ENCODE results near the gene SHCBP1. TPM values are rescaled to one million over a fixed set of nuclear protein-coding genes. Genes with fewer than 3 reads are reported as not detected.

SHCBP1 gene
- total RNA-seq, 1 experiment from 2014 or later, result 25.8 TPM

GRCh38 chr16:46614006-46614405 is 7.2 kb downstream of the SHCBP1 start:
- H3K27ac ChIP-seq (ENCODE audit: low read length), result no peak overlapping the region
- no peak overlapping the region for H3K4me3 ChIP-seq (ENCODE audit: low read length)
- no peak overlapping the region for H2AFZ ChIP-seq (ENCODE audit: low read length)
- no peak overlapping the region for H3K4me2 ChIP-seq (ENCODE audit: low read length)
- H3K9ac ChIP-seq (ENCODE audit: low read length), result no peak overlapping the region
- H3K36me3 ChIP-seq (ENCODE audit: low read depth, low read length), result peaks cover 24% of the 10 kb centered on the region; the same call in 1 of the 2 replicates
- DNase-seq, result no peak
- ChIA-PET POLR2A (ENCODE audit: unreplicated experiment) (no interaction called here), CTCF (no interaction called here)
- H4K20me1 ChIP-seq (ENCODE audit: low read length), result no peaks in the 10 kb centered on the region
- ATAC-seq, result no peak
- intact Hi-C loops (cut with micrococcal nuclease), result no loop called here
- no TSS peak for BruUV-seq (replicated peaks)
- H3K4me1 ChIP-seq (ENCODE audit: insufficient read depth, low read length), result no peaks in the 10 kb centered on the region
- H3K9me3 ChIP-seq (ENCODE audit: low read length), result no peaks in the 10 kb centered on the region
- H3K9me2 ChIP-seq (replicated peaks; ENCODE audit: low read length), result no peaks in the 10 kb centered on the region
- no peaks in the 10 kb centered on the region for H3K27me3 ChIP-seq (ENCODE audit: low read length)
- TF ChIP-seq EZH2phosphoT487 (IDR thresholded peaks at IDR 0.05; ENCODE audit: borderline replicate concordance, low read length) (no peak), EZH2 (IDR thresholded peaks at IDR 0.05; ENCODE audit: low read length, unreplicated experiment) (no peak), CTCF (conservative IDR thresholded peaks at IDR 0.05; ENCODE audit: low read depth, low read length) (no peak)
- peaks cover 6% of the 10 kb centered on the region for H3K79me2 ChIP-seq (ENCODE audit: low read length)
- no peaks in the 10 kb centered on the region for H3F3A ChIP-seq (ENCODE audit: low read length, unreplicated experiment)

- Histone ChIP-seq H3K27me3 (ENCODE audit: low read length) (no peaks in the 10 kb centered on the region), H3K9me3 (ENCODE audit: low read length) (no peaks in the 10 kb centered on the region), H3K36me3 (ENCODE audit: low read depth, low read length) (peaks cover 24% of the 10 kb centered on the region; the same call in 1 of the 2 replicates), H3K9me2 (replicated peaks; ENCODE audit: low read length) (no peaks in the 10 kb centered on the region), H3K79me2 (ENCODE audit: low read length) (no peaks in the 10 kb centered on the region), H3F3A (ENCODE audit: low read length, unreplicated experiment) (no peaks in the 10 kb centered on the region), H3K9ac (ENCODE audit: low read length) (no peak overlapping the region), H3K4me2 (ENCODE audit: low read length) (no peak overlapping the region), H4K20me1 (ENCODE audit: low read length) (no peaks in the 10 kb centered on the region), H2AFZ (ENCODE audit: low read length) (no peak overlapping the region), H3K4me1 (ENCODE audit: insufficient read depth, low read length) (no peaks in the 10 kb centered on the region), H3K27ac (ENCODE audit: low read length) (no peak overlapping the region), H3K4me3 (ENCODE audit: low read length) (no peak overlapping the region)
- no peak for TF ChIP-seq CTCF (conservative IDR thresholded peaks at IDR 0.05; ENCODE audit: low read depth, low read length)
- TF ChIP-seq EZH2phosphoT487 (IDR thresholded peaks at IDR 0.05; ENCODE audit: borderline replicate concordance, low read length), result no peak
- TF ChIP-seq EZH2 (IDR thresholded peaks at IDR 0.05; ENCODE audit: low read length, unreplicated experiment), result no peak
- ChIA-PET CTCF (no interaction called here), POLR2A (ENCODE audit: unreplicated experiment) (no interaction called here)
- ATAC-seq (no peak), DNase-seq (no peak)
- no TSS peak for BruUV-seq (replicated peaks)
- intact Hi-C loops (cut with micrococcal nuclease), result no loop called here
These were observed 7.8 kb downstream of the SHCBP1 start for GRCh38 chr16:46613352-46613751.

- no peak for DNase-seq
- no peak overlapping the region for H3K9ac ChIP-seq (ENCODE audit: low read length)
- H3K27ac ChIP-seq (ENCODE audit: low read length), result no peak overlapping the region
- no peaks in the 10 kb centered on the region for H3K9me3 ChIP-seq (ENCODE audit: low read length)
- H3K4me3 ChIP-seq (ENCODE audit: low read length), result no peak overlapping the region
- H3K4me1 ChIP-seq (ENCODE audit: insufficient read depth, low read length), result no peaks in the 10 kb centered on the region
- TF ChIP-seq EZH2 (IDR thresholded peaks at IDR 0.05; ENCODE audit: low read length, unreplicated experiment) (no peak), CTCF (conservative IDR thresholded peaks at IDR 0.05; ENCODE audit: low read depth, low read length) (no peak), EZH2phosphoT487 (IDR thresholded peaks at IDR 0.05; ENCODE audit: borderline replicate concordance, low read length) (no peak)
- no peaks in the 10 kb centered on the region for H3K79me2 ChIP-seq (ENCODE audit: low read length)
- BruUV-seq (replicated peaks), result no TSS peak
- no peak for ATAC-seq
- no peak overlapping the region for H3K4me2 ChIP-seq (ENCODE audit: low read length)
- H3F3A ChIP-seq (ENCODE audit: low read length, unreplicated experiment), result no peaks in the 10 kb centered on the region
- no peak overlapping the region for H2AFZ ChIP-seq (ENCODE audit: low read length)
- H4K20me1 ChIP-seq (ENCODE audit: low read length), result no peaks in the 10 kb centered on the region
- POLR2A ChIA-PET (ENCODE audit: unreplicated experiment), result no interaction called here
- peaks cover 24% of the 10 kb centered on the region for H3K36me3 ChIP-seq (ENCODE audit: low read depth, low read length)
- CTCF ChIA-PET, result no interaction called here
- H3K27me3 ChIP-seq (ENCODE audit: low read length), result no peaks in the 10 kb centered on the region
- intact Hi-C loops (cut with micrococcal nuclease), result no loop called here
- H3K9me2 ChIP-seq (replicated peaks; ENCODE audit: low read length), result no peaks in the 10 kb centered on the region
These were observed 9.1 kb downstream of the SHCBP1 start for GRCh38 chr16:46612121-46612520.

Data from PC-3 (cell line).